Measurements from ENCODE around the gene KSR2. TPM values are rescaled to one million over a fixed set of nuclear protein-coding genes. Genes with fewer than 3 reads are reported as not detected.

KSR2 gene
- total RNA-seq, 2 experiments from 2014 or later, result not detected

- ChIA-PET CTCF (no interaction called here), POLR2A (no interaction called here)
- no peak for DNase-seq
- Mint-ChIP-seq H3K27me3 (ENCODE audit: low read depth) (no peaks in the 10 kb centered on the region), H3K36me3 (ENCODE audit: low read depth) (no peaks in the 10 kb centered on the region), H3K4me1 (ENCODE audit: low read depth) (no peaks in the 10 kb centered on the region), H3K4me3 (no peak overlapping the region), H3K9me3 (ENCODE audit: insufficient read depth) (no peaks in the 10 kb centered on the region), H3K27ac (no peak overlapping the region)
- no peak for ATAC-seq
Observed at GRCh38 chr12:117606945-117607344, 361.8 kb downstream of the KSR2 start.

- H3K4me3 Mint-ChIP-seq, result no peak overlapping the region
- DNase-seq (no peak), ATAC-seq (no peak)
- no peaks in the 10 kb centered on the region for H3K4me1 Mint-ChIP-seq (ENCODE audit: low read depth)
- H3K27ac Mint-ChIP-seq, result no peak overlapping the region
- no peaks in the 10 kb centered on the region for H3K27me3 Mint-ChIP-seq (ENCODE audit: low read depth)
- H3K9me3 Mint-ChIP-seq (ENCODE audit: insufficient read depth), result no peaks in the 10 kb centered on the region
- H3K36me3 Mint-ChIP-seq (ENCODE audit: low read depth), result no peaks in the 10 kb centered on the region
- POLR2A ChIA-PET, result no interaction called here
- CTCF ChIA-PET, result no interaction called here
Observed at GRCh38 chr12:117606024-117606423, 362.8 kb downstream of the KSR2 start.

DNA sequence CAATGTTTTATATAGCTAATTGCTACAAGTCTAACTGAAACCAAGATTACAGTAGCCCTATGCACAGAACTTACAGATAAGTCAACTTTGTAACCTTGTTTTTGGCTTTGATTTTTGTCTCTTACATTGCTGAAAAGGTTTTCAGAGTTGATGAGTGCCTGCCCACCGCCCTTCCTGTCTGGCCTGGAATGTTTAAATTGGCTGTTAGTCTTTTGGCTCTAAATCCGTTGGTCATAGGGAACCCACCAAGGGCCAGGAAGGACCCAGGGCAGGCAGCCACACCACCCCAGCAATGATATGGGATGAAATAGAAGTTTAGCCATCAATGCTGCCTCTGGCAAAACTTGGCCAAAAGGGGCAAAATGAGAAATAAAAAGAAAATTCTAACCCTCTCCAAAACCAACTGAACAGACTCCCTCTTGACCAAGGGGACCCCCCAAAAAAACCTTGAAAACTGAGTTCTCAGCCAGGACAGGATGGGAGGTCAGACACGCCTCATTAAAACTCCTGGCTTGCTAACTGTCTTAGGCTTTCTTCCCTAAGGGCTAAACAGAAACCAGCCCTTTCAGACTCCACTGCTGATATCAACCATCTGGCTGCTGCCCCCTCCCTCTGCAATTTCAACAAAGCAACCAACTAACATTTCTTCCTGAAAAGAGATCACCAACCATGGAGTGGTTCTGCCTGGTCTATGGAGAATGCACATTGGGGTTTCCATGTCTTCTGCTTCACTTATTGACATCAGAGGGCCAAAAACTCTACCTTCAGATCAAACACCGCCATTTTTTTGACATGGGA lies 365.3 kb downstream of the KSR2 start:
- Mint-ChIP-seq H3K4me1 (ENCODE audit: low read depth) (no peaks in the 10 kb centered on the region), H3K27me3 (ENCODE audit: low read depth) (no peaks in the 10 kb centered on the region)

GRCh38 chr12:117599849-117600248 lies 368.9 kb downstream of the KSR2 start:
- Mint-ChIP-seq H3K27ac (no peak overlapping the region), H3K36me3 (ENCODE audit: low read depth) (no peaks in the 10 kb centered on the region), H3K4me1 (ENCODE audit: low read depth) (no peaks in the 10 kb centered on the region), H3K4me3 (no peak overlapping the region), H3K9me3 (ENCODE audit: insufficient read depth) (no peaks in the 10 kb centered on the region), H3K27me3 (ENCODE audit: low read depth) (no peaks in the 10 kb centered on the region)
- ATAC-seq (no peak), DNase-seq (no peak)
- CTCF ChIA-PET, result no interaction called here
- POLR2A ChIA-PET, result no interaction called here

More for the DNA sequence above, 365.3 kb downstream of the KSR2 start:
- ChIA-PET POLR2A (no interaction called here), CTCF (no interaction called here)
- Mint-ChIP-seq H3K27ac (no peak overlapping the region), H3K4me3 (no peak overlapping the region), H3K36me3 (ENCODE audit: low read depth) (no peaks in the 10 kb centered on the region), H3K9me3 (ENCODE audit: insufficient read depth) (no peaks in the 10 kb centered on the region)
- DNase-seq, result no peak
- ATAC-seq, result no peak

DNA sequence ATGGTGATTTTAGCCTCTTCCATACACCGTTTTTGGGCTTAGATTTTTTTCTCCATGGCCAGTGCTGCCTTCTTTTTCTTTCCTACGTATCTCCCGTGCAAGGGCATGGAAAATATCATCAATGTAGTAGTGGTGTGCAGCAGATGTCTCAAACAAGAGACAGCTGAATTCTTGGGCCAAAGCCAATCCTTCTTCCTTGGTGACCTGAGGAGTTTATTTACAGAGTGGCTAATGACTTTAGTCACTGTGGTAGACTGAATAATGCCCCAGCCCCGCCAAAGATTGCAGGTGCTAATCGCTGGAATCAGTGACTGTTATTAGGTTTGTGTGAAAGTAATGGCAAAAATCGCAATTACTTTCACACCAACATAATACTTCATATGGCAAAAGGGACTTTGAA lies 371.8 kb downstream of the KSR2 start:
- no peaks in the 10 kb centered on the region for H3K36me3 Mint-ChIP-seq (ENCODE audit: low read depth)
- ATAC-seq (no peak), DNase-seq (no peak)
- ChIA-PET CTCF (no interaction called here), POLR2A (no interaction called here)
- H3K9me3 Mint-ChIP-seq (ENCODE audit: insufficient read depth), result no peaks in the 10 kb centered on the region
- no peak overlapping the region for H3K4me3 Mint-ChIP-seq
- H3K27me3 Mint-ChIP-seq (ENCODE audit: low read depth), result no peaks in the 10 kb centered on the region
- H3K4me1 Mint-ChIP-seq (ENCODE audit: low read depth), result no peaks in the 10 kb centered on the region
- H3K27ac Mint-ChIP-seq, result no peak overlapping the region

DNA sequence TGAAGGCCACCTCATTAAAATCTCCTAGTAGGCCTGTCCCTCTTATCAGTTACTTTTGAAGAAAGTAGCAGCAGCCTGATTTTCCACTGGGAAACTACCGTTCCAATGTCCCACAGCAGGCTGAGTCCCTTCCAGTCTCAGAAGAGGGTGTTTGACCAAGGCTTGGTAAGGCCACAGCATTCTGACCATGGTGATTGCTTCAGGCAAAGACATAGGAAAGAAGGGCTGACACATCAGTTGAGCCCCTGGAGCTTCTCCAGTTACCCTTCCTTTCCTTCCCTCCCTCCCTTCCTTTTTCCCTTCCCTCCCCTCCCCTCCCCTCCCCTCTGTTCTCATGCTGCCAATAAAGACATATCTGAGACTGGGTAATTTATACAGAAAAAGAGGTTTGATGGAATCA lies 373.0 kb downstream of the KSR2 start:
- H3K4me1 Mint-ChIP-seq (ENCODE audit: low read depth), result no peaks in the 10 kb centered on the region
- CTCF ChIA-PET, result no interaction called here

GRCh38 chr12:117594481-117594880 lies 374.3 kb downstream of the KSR2 start:
- Mint-ChIP-seq H3K4me1 (ENCODE audit: low read depth) (no peaks in the 10 kb centered on the region), H3K36me3 (ENCODE audit: low read depth) (no peaks in the 10 kb centered on the region), H3K4me3 (no peak overlapping the region), H3K27ac (no peak overlapping the region), H3K27me3 (ENCODE audit: low read depth) (no peaks in the 10 kb centered on the region), H3K9me3 (ENCODE audit: insufficient read depth) (no peaks in the 10 kb centered on the region)
- POLR2A ChIA-PET, result no interaction called here
- DNase-seq (no peak), ATAC-seq (no peak)
- CTCF ChIA-PET, result no interaction called here

More for the DNA sequence above, 373.0 kb downstream of the KSR2 start:
- Mint-ChIP-seq H3K27ac (no peak overlapping the region), H3K36me3 (ENCODE audit: low read depth) (no peaks in the 10 kb centered on the region), H3K27me3 (ENCODE audit: low read depth) (no peaks in the 10 kb centered on the region), H3K9me3 (ENCODE audit: insufficient read depth) (no peaks in the 10 kb centered on the region), H3K4me3 (no peak overlapping the region)
- no peak for ATAC-seq
- POLR2A ChIA-PET, result no interaction called here
- no peak for DNase-seq

DNA sequence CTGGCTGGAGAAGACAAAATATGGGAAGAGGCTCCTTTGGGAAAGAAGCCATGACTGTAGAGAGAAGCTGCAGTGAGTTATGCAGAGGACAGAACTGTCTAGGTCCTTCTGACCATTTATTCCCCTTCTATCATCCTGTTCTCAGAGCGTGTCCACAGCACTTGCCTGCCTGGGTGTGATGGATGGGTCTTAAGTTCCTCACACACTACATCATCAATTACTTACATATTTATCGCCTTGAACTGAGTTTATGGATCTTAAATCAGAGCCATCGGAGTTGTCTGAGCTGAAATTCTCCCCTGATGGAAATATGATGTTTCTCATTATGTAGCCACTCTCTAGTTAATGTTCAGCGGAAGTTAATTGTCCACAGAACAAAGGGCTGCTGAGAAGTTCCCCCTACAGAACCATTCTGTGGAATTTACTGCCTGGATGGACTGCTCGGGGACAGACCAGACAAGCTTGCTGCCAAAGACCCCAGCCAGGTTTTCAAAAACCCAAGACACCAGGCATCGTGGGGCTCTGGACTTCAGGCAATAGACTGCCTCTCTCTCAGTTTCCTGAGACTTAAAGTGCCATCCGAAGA lies 374.9 kb downstream of the KSR2 start:
- ATAC-seq (no peak), DNase-seq (no peak)
- Mint-ChIP-seq H3K27ac (no peak overlapping the region), H3K9me3 (ENCODE audit: insufficient read depth) (no peaks in the 10 kb centered on the region), H3K4me3 (no peak overlapping the region), H3K27me3 (ENCODE audit: low read depth) (no peaks in the 10 kb centered on the region), H3K4me1 (ENCODE audit: low read depth) (no peaks in the 10 kb centered on the region), H3K36me3 (ENCODE audit: low read depth) (no peaks in the 10 kb centered on the region)
- POLR2A ChIA-PET, result no interaction called here
- CTCF ChIA-PET, result no interaction called here

DNA sequence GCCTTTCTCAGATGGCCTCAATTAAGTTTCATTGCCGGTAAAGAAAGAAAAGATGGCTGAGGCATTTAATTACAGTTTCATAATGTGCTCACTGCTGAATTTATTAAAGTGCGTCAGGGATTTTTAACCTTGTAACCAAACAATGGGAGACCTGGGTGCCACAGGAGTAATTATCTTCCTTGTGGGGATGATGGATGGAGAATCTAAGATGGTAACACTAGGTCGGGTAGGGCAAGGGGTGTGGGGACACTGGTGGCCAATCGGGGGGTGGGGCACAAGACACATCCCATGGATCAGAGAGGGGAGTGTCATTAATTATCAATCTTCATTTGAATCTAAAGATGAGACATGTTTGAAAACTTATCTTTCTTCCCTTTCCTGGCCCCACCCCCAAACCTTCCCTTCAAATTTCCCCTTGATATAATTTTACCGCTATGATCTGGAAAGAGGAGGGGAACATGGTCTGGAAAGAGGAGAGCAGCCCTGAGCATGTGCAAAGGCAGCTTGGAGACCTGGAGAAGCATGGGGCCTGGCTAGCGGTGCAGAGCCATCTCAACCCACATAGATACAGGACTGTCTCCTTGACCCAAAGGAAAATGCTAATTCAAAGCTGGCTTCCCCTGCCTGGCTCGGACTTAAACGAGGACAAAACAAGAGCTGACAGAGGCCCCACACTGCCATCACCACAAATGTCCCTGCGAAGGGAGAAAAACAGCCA lies 376.0 kb downstream of the KSR2 start:
- ATAC-seq (no peak), DNase-seq (no peak)
- Mint-ChIP-seq H3K4me1 (ENCODE audit: low read depth) (no peaks in the 10 kb centered on the region), H3K4me3 (no peak overlapping the region), H3K27ac (no peak overlapping the region), H3K27me3 (ENCODE audit: low read depth) (no peaks in the 10 kb centered on the region), H3K36me3 (ENCODE audit: low read depth) (no peaks in the 10 kb centered on the region), H3K9me3 (ENCODE audit: insufficient read depth) (no peaks in the 10 kb centered on the region)
- ChIA-PET POLR2A (no interaction called here), CTCF (no interaction called here)

DNA sequence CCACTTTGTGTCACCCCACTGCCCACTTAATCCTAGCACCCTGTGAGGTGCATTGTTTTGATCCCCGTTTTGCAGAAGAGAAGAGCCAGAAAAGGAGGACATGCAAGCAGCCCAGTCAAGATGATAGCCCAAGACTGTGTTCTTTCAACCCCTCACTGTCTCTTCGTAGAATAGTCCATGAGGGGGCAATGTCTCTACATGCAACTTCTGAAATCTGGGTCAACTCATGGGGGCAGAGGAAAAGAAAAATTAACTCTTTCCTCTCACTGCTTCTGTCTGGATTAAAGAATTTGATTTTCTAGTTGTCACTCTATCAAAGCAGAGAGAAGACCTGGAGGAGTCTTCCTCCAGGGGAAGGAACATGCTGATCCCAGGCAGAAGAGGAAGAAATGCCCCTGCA lies 377.8 kb downstream of the KSR2 start:
- ATAC-seq, result no peak
- no peak overlapping the region for H3K4me3 Mint-ChIP-seq
- POLR2A ChIA-PET, result no interaction called here
- H3K4me1 Mint-ChIP-seq (ENCODE audit: low read depth), result no peaks in the 10 kb centered on the region
- H3K36me3 Mint-ChIP-seq (ENCODE audit: low read depth), result no peaks in the 10 kb centered on the region
- DNase-seq, result no peak
- no peaks in the 10 kb centered on the region for H3K27me3 Mint-ChIP-seq (ENCODE audit: low read depth)
- no peaks in the 10 kb centered on the region for H3K9me3 Mint-ChIP-seq (ENCODE audit: insufficient read depth)
- CTCF ChIA-PET, result no interaction called here
- no peak overlapping the region for H3K27ac Mint-ChIP-seq

DNA sequence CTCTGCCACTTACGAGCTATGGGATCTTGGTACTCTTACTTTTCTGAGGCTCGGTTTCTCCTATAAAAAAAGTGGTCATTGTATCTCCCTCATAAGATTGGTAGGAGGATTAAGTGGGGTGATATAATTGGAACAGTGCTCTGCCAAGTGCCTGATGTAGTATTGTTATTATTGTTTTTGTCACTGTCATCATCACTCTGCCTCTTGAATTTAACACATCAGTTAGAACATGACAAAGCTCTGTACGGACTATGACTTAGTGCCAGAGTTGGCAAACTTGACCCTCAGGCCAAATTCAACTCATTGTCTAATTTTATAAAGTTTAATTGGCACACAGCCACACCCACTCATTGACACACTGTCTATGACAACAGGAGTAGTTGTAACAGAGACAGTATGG lies 378.4 kb downstream of the KSR2 start:
- CTCF ChIA-PET, result interaction anchor here (4.9 kb wide), 1 partner anchor 223 kb away, joined by 46 read pairs; no protein-coding TSS in a partner anchor

DNA sequence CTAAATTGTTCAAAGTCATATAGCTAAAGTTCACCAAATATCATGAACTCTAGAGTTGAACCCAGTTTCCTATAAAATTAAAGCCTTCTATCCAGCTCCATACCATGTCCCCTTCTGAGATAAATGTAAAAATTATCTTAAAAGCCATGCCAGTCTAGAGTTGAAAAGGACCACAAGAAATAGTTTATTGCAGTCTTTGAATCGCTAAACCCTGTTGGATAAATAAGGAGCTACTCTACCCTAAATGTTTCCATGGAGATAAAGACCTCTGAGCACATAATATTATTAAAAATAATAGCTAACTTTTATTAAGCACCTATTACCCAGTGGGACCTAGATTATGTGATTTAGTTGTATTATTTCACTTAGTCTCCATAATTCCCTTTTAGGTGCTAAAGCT lies 379.8 kb downstream of the KSR2 start:
- DNase-seq, result no peak
- Mint-ChIP-seq H3K4me1 (ENCODE audit: low read depth) (no peaks in the 10 kb centered on the region), H3K36me3 (ENCODE audit: low read depth) (no peaks in the 10 kb centered on the region), H3K27me3 (ENCODE audit: low read depth) (no peaks in the 10 kb centered on the region), H3K4me3 (no peak overlapping the region), H3K9me3 (ENCODE audit: insufficient read depth) (no peaks in the 10 kb centered on the region), H3K27ac (no peak overlapping the region)
- ChIA-PET CTCF (interaction anchor here (0.6 to 4.9 kb wide), 6 partner anchors 20 to 353 kb away, joined by 3 to 46 read pairs (median 3); no protein-coding TSS in a partner anchor), POLR2A (no interaction called here)
- ATAC-seq, result no peak

More for the DNA sequence above, 378.4 kb downstream of the KSR2 start:
- Mint-ChIP-seq H3K4me1 (ENCODE audit: low read depth) (no peaks in the 10 kb centered on the region), H3K4me3 (no peak overlapping the region), H3K36me3 (ENCODE audit: low read depth) (no peaks in the 10 kb centered on the region), H3K27ac (no peak overlapping the region), H3K27me3 (ENCODE audit: low read depth) (no peaks in the 10 kb centered on the region), H3K9me3 (ENCODE audit: insufficient read depth) (no peaks in the 10 kb centered on the region)
- ATAC-seq (no peak), DNase-seq (no peak)
- POLR2A ChIA-PET, result no interaction called here

All from activated CD8-positive, alpha-beta T cell treated with anti-CD3 and anti-CD28 coated beads, Interleukin-2, amount 10 ng/mL, durations not matched to agents 7 days and 5 days (primary cell).